Measurements from ENCODE around the gene ANGPTL3. TPM values are rescaled to one million over a fixed set of nuclear protein-coding genes. Genes with fewer than 3 reads are reported as not detected.
A peak's percentile ranks its signal among the peaks of the same experiment; 100 is the strongest.

ANGPTL3 gene
- total and polyA plus RNA-seq, 2 of the 13 experiments (the other 11 are each of a cell fraction or from before 2014, with no cell fraction given) = 0.40 to 0.51 TPM

- TF ChIP-seq TFDP1 (CRISPR knock-in tag; IDR thresholded peaks at IDR 0.05; ENCODE audit: borderline replicate concordance) (peak; percentile 95), SIN3A (IDR thresholded peaks at IDR 0.05; ENCODE audit: borderline replicate concordance, low read depth, low read length) (0 out of 2 replicates have a peak, but pooled peaks have one; percentile 59), CHD4 (IDR thresholded peaks at IDR 0.05; ENCODE audit: borderline replicate concordance, low read length) (no peak), PRPF4 (IDR thresholded peaks at IDR 0.05; ENCODE audit: low read depth, low read length, poor library complexity, severe bottlenecking) (no peak), NCOA2 (CRISPR knock-in tag; IDR thresholded peaks at IDR 0.05) (peak; percentile 94), ZNF101 (CRISPR knock-in tag; IDR thresholded peaks at IDR 0.05; ENCODE audit: borderline replicate concordance, low read depth) (no peak), MAFF (IDR thresholded peaks at IDR 0.05; ENCODE audit: low read depth, low read length) (peak; percentile 80), ZNF737 (CRISPR knock-in tag; IDR thresholded peaks at IDR 0.05; ENCODE audit: borderline replicate concordance) (no peak), ATF3 (CRISPR knock-in tag; IDR thresholded peaks at IDR 0.05) (peak; percentile 95), IKZF5 (CRISPR knock-in tag; IDR thresholded peaks at IDR 0.05) (peak; percentile 93), ZNF441 (CRISPR knock-in tag; IDR thresholded peaks at IDR 0.05; ENCODE audit: borderline replicate concordance) (peak; percentile 74), PRDM15 (CRISPR knock-in tag; IDR thresholded peaks at IDR 0.05) (no peak), RERE (CRISPR knock-in tag; IDR thresholded peaks at IDR 0.05; ENCODE audit: low read depth) (peak; percentile 70; the same call in 1 of the 2 replicates), TAF15 (IDR thresholded peaks at IDR 0.05; ENCODE audit: low read depth, low read length, poor library complexity, severe bottlenecking) (no peak), ZNF124 (CRISPR knock-in tag; IDR thresholded peaks at IDR 0.05) (peak; percentile 97), CENPX (CRISPR knock-in tag; IDR thresholded peaks at IDR 0.05) (no peak)
These were observed 24.6 kb downstream of the ANGPTL3 start (continued) for GRCh38 chr1:62621907-62622306.
